K562 (cell line): ENCODE measurements around the gene CSH1. TPM values are rescaled to one million over a fixed set of nuclear protein-coding genes. Genes with fewer than 3 reads are reported as not detected.

Experiments
- BHLHE40 ChIP-seq: IDR thresholded peaks from 2 replicates; pipeline ENCODE4 v1.6.1; 2011; ENCODE audit warnings: low read length, improper control_type of control experiment
- CBFA2T2 ChIP-seq: fragments of 450-650 bp; conservative IDR thresholded peaks from 2 replicates; pipeline ENCODE4 v1.6.1; 2017; ENCODE audit warnings: mild to moderate bottlenecking
- CHAMP1 ChIP-seq: fragments of 450-650 bp; IDR thresholded peaks from 2 replicates; pipeline ENCODE4 v1.6.1; 2016; ENCODE audit warnings: mild to moderate bottlenecking
- CREM ChIP-seq: IDR thresholded peaks from 2 replicates; pipeline ENCODE4 v1.6.1; 2014; ENCODE audit warnings: antibody characterized with exemption, low read depth
- CXXC5 ChIP-seq: fragments of 250-450 bp; sonication (Bioruptor Pico); IDR thresholded peaks from 2 replicates; pipeline ENCODE4 v1.8.0; 2022; ENCODE audit warnings: inconsistent platforms, mild to moderate bottlenecking, moderate library complexity
- EWSR1 ChIP-seq: fragments of 450-650 bp; IDR thresholded peaks from 2 replicates; pipeline ENCODE4 v1.6.1; 2018; ENCODE audit warnings: borderline replicate concordance, mild to moderate bottlenecking, low read depth, moderate library complexity; ENCODE audit not compliant: partially characterized antibody
- FOSL1 ChIP-seq: fragments of 200-800 bp; sonication (Bioruptor generic); conservative IDR thresholded peaks from 2 replicates; pipeline ENCODE4 v1.6.1; 2016; ENCODE audit warnings: missing genetic modification characterization, missing compliant biosample characterization
- JUNB ChIP-seq: fragments of 450-650 bp; formaldehyde crosslinking; conservative IDR thresholded peaks from 2 replicates; pipeline ENCODE4 v1.4.0; 2020; ENCODE audit warnings: mild to moderate bottlenecking
- KAT8 ChIP-seq: fragments of 450-650 bp; IDR thresholded peaks from 2 replicates; pipeline ENCODE4 v1.6.1; 2016; ENCODE audit warnings: low read depth, mild to moderate bottlenecking
- NFIC ChIP-seq: fragments of 450-650 bp; IDR thresholded peaks from 2 replicates; pipeline ENCODE4 v1.6.1; 2017; ENCODE audit warnings: mild to moderate bottlenecking, inconsistent platforms
- PCBP2 ChIP-seq: fragments of 200-400 bp; formaldehyde crosslinking; IDR thresholded peaks from 2 replicates; pipeline ENCODE4 v1.6.1; 2018; ENCODE audit warnings: low read length, low read depth, mild to moderate bottlenecking, moderate library complexity; ENCODE audit not compliant: poor library complexity, severe bottlenecking
- RBM17 ChIP-seq: fragments of 200-400 bp; formaldehyde crosslinking; IDR thresholded peaks from 2 replicates; pipeline ENCODE4 v1.6.1; 2017; ENCODE audit warnings: low read depth, mild to moderate bottlenecking, low read length, borderline replicate concordance
- RBM39 ChIP-seq: fragments of 200-400 bp; formaldehyde crosslinking; optimal IDR thresholded peaks from 2 replicates; pipeline ENCODE3; 2018; ENCODE audit warnings: low read depth, low read length
- SAFB ChIP-seq: fragments of 200-400 bp; formaldehyde crosslinking; IDR thresholded peaks from 2 replicates; pipeline ENCODE4 v1.6.1; 2017; ENCODE audit warnings: low read depth, low read length, borderline replicate concordance
- SLC30A9 ChIP-seq: fragments of 250-450 bp; sonication (Bioruptor Pico); IDR thresholded peaks from 2 replicates; pipeline ENCODE4 v1.8.0; 2022; ENCODE audit warnings: mild to moderate bottlenecking, moderate library complexity
- THRAP3 ChIP-seq: fragments of 450-650 bp; IDR thresholded peaks from 2 replicates; pipeline ENCODE4 v1.6.1; 2016; ENCODE audit warnings: mild to moderate bottlenecking, inconsistent platforms, borderline replicate concordance
- ZC3H8 ChIP-seq: fragments of 450-650 bp; IDR thresholded peaks from 2 replicates; pipeline ENCODE4 v1.6.1; 2017
- ZNF12 ChIP-seq: sonication (generic); formaldehyde crosslinking; IDR thresholded peaks from 2 replicates; pipeline ENCODE4 v1.4.0; 2020; ENCODE audit warnings: mild to moderate bottlenecking, missing genetic modification reagents
- ZNF124 ChIP-seq: sonication (generic); formaldehyde crosslinking; IDR thresholded peaks from 2 replicates; pipeline ENCODE4 v1.8.1; 2022; ENCODE audit warnings: missing genetic modification reagents
- ZNF174 ChIP-seq: fragments of 250-450 bp; sonication (Bioruptor Pico); IDR thresholded peaks from 2 replicates; pipeline ENCODE4 v1.4.0; 2020; ENCODE audit warnings: mild to moderate bottlenecking
- ZSCAN29 ChIP-seq: fragments of 450-650 bp; IDR thresholded peaks from 2 replicates; pipeline ENCODE4 v1.6.1; 2017
- polyA plus RNA-seq, 8 experiments: library from polyadenylated mRNA; depleted of rRNA in 4 of 8; stranded (reverse) in 5 of 8; unstranded in 3 of 8; fragments of >200 nt; fragmentation: Nextera tagmentation in 2 of 8; fragmentation: Illumina TruSeq in 1 of 8; extraction: Ambion mirVana in 2 of 8; extraction: Trizol in 1 of 8; gene quantifications; 2 replicates each; pipeline versions ENCODE4 v1.2.1 to v1.2.3, GENCODE V29; 2011 to 2014; ENCODE audit warnings: inconsistent platforms in 1 of 8, missing spikeins in 1 of 8
- total RNA-seq, 7 experiments: library from RNA; depleted of rRNA in 6 of 7; stranded (reverse); fragments of >200 nt in 6 of 7; fragmentation: Illumina TruSeq in 2 of 7; extraction: Trizol in 2 of 7; gene quantifications; 2 replicates each; pipeline versions ENCODE4 v1.2.1 to v1.2.3, GENCODE V29; 2011 to 2021; ENCODE audit warnings: low replicate concordance in 1 of 7
- TF ChIP-seq, protein P1 (sequence below): fragments of 250-450 bp; sonication (Bioruptor Pico); IDR thresholded peaks from 2 replicates; pipeline ENCODE4 v1.4.0; 2020; ENCODE audit warnings: mild to moderate bottlenecking, moderate library complexity
- TF ChIP-seq, protein P2 (sequence below): sonication (generic); formaldehyde crosslinking; IDR thresholded peaks from 2 replicates; pipeline ENCODE4 v1.8.0; 2022; ENCODE audit warnings: mild to moderate bottlenecking, missing genetic modification reagents
- TF ChIP-seq, protein P3 (sequence below): IDR thresholded peaks from 3 replicates; pipeline ENCODE4 v1.6.1; 2011; ENCODE audit warnings: borderline replicate concordance, mild to moderate bottlenecking; ENCODE audit not compliant: insufficient read length, insufficient read depth

CSH1 gene
- total and polyA plus RNA-seq, 9 of the 15 experiments (the other 6 are each of a cell fraction or from before 2014, with no cell fraction given): not detected

- TF ChIP-seq EWSR1 (no peak), SLC30A9 (CRISPR knock-in tag) (no peak), CBFA2T2 (peak; percentile 51; the same call in 1 of the 2 replicates), NFIC (no peak), CXXC5 (CRISPR knock-in tag) (peak; percentile 90), PCBP2 (no peak), SAFB (no peak), THRAP3 (no peak), ZSCAN29 (0 out of 2 replicates have a peak, but pooled peaks have one; percentile 38), RBM39 (no peak), RBM17 (no peak), ZNF174 (CRISPR knock-in tag) (peak; percentile 76; the same call in 1 of the 2 replicates), CREM (peak; percentile 95), JUNB (CRISPR knock-in tag) (no peak), ZNF12 (peak; percentile 5; the same call in 1 of the 2 replicates), ZC3H8 (no peak), ZNF124 (no peak), CHAMP1 (peak; percentile 77), BHLHE40 (peak; percentile 96), KAT8 (no peak), FOSL1 (tag) (peak; percentile 48; the same call in 1 of the 2 replicates)
- TF ChIP-seq, protein P1, sequence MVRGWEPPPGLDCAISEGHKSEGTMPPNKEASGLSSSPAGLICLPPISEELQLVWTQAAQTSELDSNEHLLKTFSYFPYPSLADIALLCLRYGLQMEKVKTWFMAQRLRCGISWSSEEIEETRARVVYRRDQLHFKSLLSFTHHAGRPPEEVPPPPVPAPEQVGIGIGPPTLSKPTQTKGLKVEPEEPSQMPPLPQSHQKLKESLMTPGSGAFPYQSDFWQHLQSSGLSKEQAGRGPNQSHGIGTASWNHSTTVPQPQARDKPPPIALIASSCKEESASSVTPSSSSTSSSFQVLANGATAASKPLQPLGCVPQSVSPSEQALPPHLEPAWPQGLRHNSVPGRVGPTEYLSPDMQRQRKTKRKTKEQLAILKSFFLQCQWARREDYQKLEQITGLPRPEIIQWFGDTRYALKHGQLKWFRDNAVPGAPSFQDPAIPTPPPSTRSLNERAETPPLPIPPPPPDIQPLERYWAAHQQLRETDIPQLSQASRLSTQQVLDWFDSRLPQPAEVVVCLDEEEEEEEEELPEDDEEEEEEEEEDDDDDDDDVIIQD (CRISPR knock-in tag): 0 out of 2 replicates have a peak, but pooled peaks have one; percentile 77
- TF ChIP-seq, protein P2, sequence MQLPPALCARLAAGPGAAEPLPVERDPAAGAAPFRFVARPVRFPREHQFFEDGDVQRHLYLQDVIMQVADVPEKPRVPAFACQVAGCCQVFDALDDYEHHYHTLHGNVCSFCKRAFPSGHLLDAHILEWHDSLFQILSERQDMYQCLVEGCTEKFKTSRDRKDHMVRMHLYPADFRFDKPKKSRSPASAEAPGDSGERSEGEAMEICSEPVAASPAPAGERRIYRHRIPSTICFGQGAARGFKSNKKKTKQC (CRISPR knock-in tag): peak; percentile 99
- TF ChIP-seq, protein P3, sequence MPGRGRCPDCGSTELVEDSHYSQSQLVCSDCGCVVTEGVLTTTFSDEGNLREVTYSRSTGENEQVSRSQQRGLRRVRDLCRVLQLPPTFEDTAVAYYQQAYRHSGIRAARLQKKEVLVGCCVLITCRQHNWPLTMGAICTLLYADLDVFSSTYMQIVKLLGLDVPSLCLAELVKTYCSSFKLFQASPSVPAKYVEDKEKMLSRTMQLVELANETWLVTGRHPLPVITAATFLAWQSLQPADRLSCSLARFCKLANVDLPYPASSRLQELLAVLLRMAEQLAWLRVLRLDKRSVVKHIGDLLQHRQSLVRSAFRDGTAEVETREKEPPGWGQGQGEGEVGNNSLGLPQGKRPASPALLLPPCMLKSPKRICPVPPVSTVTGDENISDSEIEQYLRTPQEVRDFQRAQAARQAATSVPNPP: no peak
These were observed 47.3 kb downstream of the CSH1 start (continued) for GRCh38 chr17:63848834-63849689.
